NT2/D1 (cell line): ENCODE measurements around the gene FOXO6.

Experiments used
- DNase-seq: peaks from one replicate; pipeline ENCODE4 v3.0.0-alpha.2; 2011; ENCODE audit warnings: low read depth, low spot score
- H3K27me3 ChIP-seq: 2 replicates; pipeline ENCODE4 v1.6.0; 2011; ENCODE audit warnings: mild to moderate bottlenecking; ENCODE audit not compliant: insufficient read length, insufficient read depth
- H3K36me3 ChIP-seq: 2 replicates; pipeline ENCODE4 v1.6.1; 2011; ENCODE audit warnings: mild to moderate bottlenecking, low read length, mixed read lengths; ENCODE audit not compliant: insufficient read depth, insufficient read length
- H3K4me1 ChIP-seq: 2 replicates; pipeline ENCODE4 v1.5.1; 2011; ENCODE audit not compliant: insufficient read depth, insufficient read length
- H3K4me3 ChIP-seq: 2 replicates; pipeline ENCODE4 v1.5.1; 2011; ENCODE audit warnings: low read depth; ENCODE audit not compliant: insufficient read length
- H3K9ac ChIP-seq: 2 replicates; pipeline ENCODE4 v1.6.0; 2011; ENCODE audit warnings: low read depth; ENCODE audit not compliant: insufficient read length
- H3K9me3 ChIP-seq: 2 replicates; pipeline ENCODE4 v1.5.1; 2011; ENCODE audit warnings: mild to moderate bottlenecking, low read length; ENCODE audit not compliant: insufficient read depth
- SUZ12 ChIP-seq: IDR thresholded peaks from 2 replicates; pipeline ENCODE4 v1.6.1; 2011; ENCODE audit not compliant: insufficient read length, insufficient read depth; ENCODE audit errors: extremely low read depth
- YY1 ChIP-seq: IDR thresholded peaks from 2 replicates; pipeline ENCODE4 v1.6.1; 2011; ENCODE audit not compliant: insufficient read length, insufficient read depth
- ZNF274 ChIP-seq: IDR thresholded peaks from 2 replicates; pipeline ENCODE4 v1.6.1; 2011; ENCODE audit warnings: mild to moderate bottlenecking, low read depth, low read length

FOXO6 gene

GRCh38 chr1:41341772-41342562, 19.3 kb upstream of the FOXO6 start:
- no peak overlapping the region for H3K9ac ChIP-seq
- peaks cover 18% of the 10 kb centered on the region for H3K9me3 ChIP-seq
- H3K27me3 ChIP-seq, result peaks cover 100% of the 10 kb centered on the region
- H3K4me1 ChIP-seq, result peaks cover 12% of the 10 kb centered on the region
- peak; percentile 49 for DNase-seq
- H3K4me3 ChIP-seq, result no peak overlapping the region
- no peaks in the 10 kb centered on the region for H3K36me3 ChIP-seq
- no peak for TF ChIP-seq SUZ12
- TF ChIP-seq ZNF274, result no peak
- TF ChIP-seq YY1, result no peak

- no peak overlapping the region for H3K4me3 ChIP-seq
- TF ChIP-seq ZNF274, result no peak
- no peak for TF ChIP-seq SUZ12
- no peak for TF ChIP-seq YY1
- H3K27me3 ChIP-seq, result peaks cover 100% of the 10 kb centered on the region
- peaks cover 12% of the 10 kb centered on the region for H3K4me1 ChIP-seq
- no peak for DNase-seq
- peaks cover 18% of the 10 kb centered on the region for H3K9me3 ChIP-seq
- no peaks in the 10 kb centered on the region for H3K36me3 ChIP-seq
- H3K9ac ChIP-seq, result no peak overlapping the region
These were observed 18.4 kb upstream of the FOXO6 start for GRCh38 chr1:41342774-41343355.

GRCh38 chr1:41343790-41344699, 17.2 kb upstream of the FOXO6 start:
- Histone ChIP-seq H3K4me3 (no peak overlapping the region), H3K9me3 (peaks cover 7% of the 10 kb centered on the region), H3K27me3 (peaks cover 100% of the 10 kb centered on the region), H3K4me1 (peaks cover 12% of the 10 kb centered on the region), H3K9ac (no peak overlapping the region), H3K36me3 (no peaks in the 10 kb centered on the region)
- no peak for DNase-seq
- TF ChIP-seq SUZ12 (peak; percentile 39), ZNF274 (no peak), YY1 (no peak)

GRCh38 chr1:41344708-41345159, 16.5 kb upstream of the FOXO6 start:
- Histone ChIP-seq H3K4me3 (no peak overlapping the region), H3K27me3 (peaks cover 100% of the 10 kb centered on the region), H3K4me1 (peaks cover 12% of the 10 kb centered on the region), H3K36me3 (no peaks in the 10 kb centered on the region), H3K9ac (no peak overlapping the region), H3K9me3 (no peaks in the 10 kb centered on the region)
- DNase-seq, result no peak
- TF ChIP-seq ZNF274 (no peak), SUZ12 (no peak), YY1 (no peak)

GRCh38 chr1:41345434-41346075, 15.7 kb upstream of the FOXO6 start:
- peaks cover 100% of the 10 kb centered on the region for H3K27me3 ChIP-seq
- DNase-seq, result no peak
- H3K9me3 ChIP-seq, result no peaks in the 10 kb centered on the region
- no peaks in the 10 kb centered on the region for H3K36me3 ChIP-seq
- peaks cover 12% of the 10 kb centered on the region for H3K4me1 ChIP-seq
- TF ChIP-seq YY1, result no peak
- TF ChIP-seq SUZ12, result no peak
- no peak for TF ChIP-seq ZNF274
- no peak overlapping the region for H3K4me3 ChIP-seq
- H3K9ac ChIP-seq, result no peak overlapping the region

- DNase-seq, result no peak
These were observed 14.0 kb upstream of the FOXO6 start for GRCh38 chr1:41347276-41347675.

More at GRCh38 chr1:41347276-41347675, 14.0 kb upstream of the FOXO6 start:
- H3K27me3 ChIP-seq, result peaks cover 99% of the 10 kb centered on the region
- no peaks in the 10 kb centered on the region for H3K36me3 ChIP-seq
- peaks cover 5% of the 10 kb centered on the region for H3K4me1 ChIP-seq
- no peak overlapping the region for H3K4me3 ChIP-seq
- TF ChIP-seq ZNF274 (no peak), SUZ12 (no peak), YY1 (no peak)
- H3K9me3 ChIP-seq, result no peaks in the 10 kb centered on the region
- H3K9ac ChIP-seq, result no peak overlapping the region
